Measurements from ENCODE around the gene HSD17B11.

Gene HSD17B11, protein sequence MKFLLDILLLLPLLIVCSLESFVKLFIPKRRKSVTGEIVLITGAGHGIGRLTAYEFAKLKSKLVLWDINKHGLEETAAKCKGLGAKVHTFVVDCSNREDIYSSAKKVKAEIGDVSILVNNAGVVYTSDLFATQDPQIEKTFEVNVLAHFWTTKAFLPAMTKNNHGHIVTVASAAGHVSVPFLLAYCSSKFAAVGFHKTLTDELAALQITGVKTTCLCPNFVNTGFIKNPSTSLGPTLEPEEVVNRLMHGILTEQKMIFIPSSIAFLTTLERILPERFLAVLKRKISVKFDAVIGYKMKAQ

GRCh38 chr4:87390891-87391575 lies at the start of gene HSD17B11:
HSD17B11 (minus strand) TSS chr4:87391188; CDS start chr4:87391070, 118 bp downstream.
- DNase-seq (ENCODE audit: extremely low read depth, low read depth): peak; percentile 87
- H3K4me3 ChIP-seq (replicated peaks; ENCODE audit: low read depth, low read length): peak within 1 kb of the TSS; percentile 61
- peak; percentile 9 for TF ChIP-seq CTCF (IDR thresholded peaks at IDR 0.05; ENCODE audit: low read depth, low read length, missing control alignments)

DNA sequence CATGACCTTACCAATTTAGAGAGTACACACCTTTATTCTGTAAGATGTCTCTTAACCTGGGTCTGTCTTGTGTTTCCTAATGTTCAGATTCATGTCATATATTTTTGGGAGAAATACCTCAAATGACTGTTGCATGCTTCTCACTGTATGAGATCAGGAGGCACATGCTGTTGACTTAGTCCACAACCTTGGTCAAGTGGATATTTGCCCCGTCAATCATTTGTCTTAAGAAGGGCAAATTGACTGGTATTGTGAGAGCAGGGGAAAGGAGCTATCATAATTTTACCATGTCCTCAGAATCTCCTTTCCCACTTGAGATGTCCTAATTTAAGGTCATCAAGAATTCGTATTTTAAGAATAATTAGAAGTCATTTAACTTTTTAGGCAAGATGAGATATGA lies 42.4 kb upstream of the HSD17B11 start:
- H3K4me3 ChIP-seq (replicated peaks; ENCODE audit: low read depth, low read length): no peak overlapping the region
- no peak for DNase-seq (ENCODE audit: extremely low read depth, low read depth)
- TF ChIP-seq CTCF (IDR thresholded peaks at IDR 0.05; ENCODE audit: low read depth, low read length, missing control alignments): no peak

- no peak for TF ChIP-seq CTCF (IDR thresholded peaks at IDR 0.05; ENCODE audit: low read depth, low read length, missing control alignments)
- no peak overlapping the region for H3K4me3 ChIP-seq (replicated peaks; ENCODE audit: low read depth, low read length)
- no peak for DNase-seq (ENCODE audit: extremely low read depth, low read depth)
These were observed 39.0 kb upstream of the HSD17B11 start for GRCh38 chr4:87430038-87430437.

DNA sequence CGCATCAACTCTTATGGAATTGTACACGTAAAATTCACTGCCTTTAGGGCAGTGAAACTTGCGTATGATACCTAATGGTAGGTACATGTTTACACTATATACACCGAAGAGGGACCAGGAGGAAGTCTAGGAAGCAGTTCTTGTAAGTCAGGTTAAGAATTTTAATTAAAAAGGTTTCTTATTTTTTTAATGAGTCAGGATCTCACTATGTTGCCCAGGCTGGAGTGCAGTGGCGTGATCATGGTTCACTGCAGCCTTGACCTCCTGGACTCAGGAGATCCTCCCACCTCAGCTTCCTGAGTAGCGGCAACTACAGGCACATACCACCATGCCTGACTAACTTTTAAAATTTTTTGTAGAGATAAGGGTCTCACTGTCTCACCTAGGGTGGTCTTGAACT lies 38.0 kb upstream of the HSD17B11 start:
- no peak for TF ChIP-seq CTCF (IDR thresholded peaks at IDR 0.05; ENCODE audit: low read depth, low read length, missing control alignments)
- no peak overlapping the region for H3K4me3 ChIP-seq (replicated peaks; ENCODE audit: low read depth, low read length)
- no peak for DNase-seq (ENCODE audit: extremely low read depth, low read depth)

DNA sequence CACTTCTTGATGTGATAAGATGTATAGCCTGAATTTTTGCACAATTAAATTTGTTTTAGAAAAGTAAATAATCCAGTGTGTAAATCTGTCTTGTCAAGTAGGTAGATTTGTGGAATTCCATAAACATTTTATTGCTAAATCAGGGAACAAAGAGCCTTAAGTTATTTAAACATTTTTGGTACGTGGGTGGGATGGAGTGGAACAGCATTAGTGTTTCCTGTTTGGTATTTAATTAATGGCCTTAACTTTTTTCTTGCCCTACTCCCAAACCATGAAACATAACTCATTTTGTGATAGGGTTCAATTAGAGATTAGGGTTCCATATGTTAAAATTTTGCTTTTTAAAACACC lies 36.5 kb upstream of the HSD17B11 start:
- no peak overlapping the region for H3K4me3 ChIP-seq (replicated peaks; ENCODE audit: low read depth, low read length)
- no peak for DNase-seq (ENCODE audit: extremely low read depth, low read depth)
- no peak for TF ChIP-seq CTCF (IDR thresholded peaks at IDR 0.05; ENCODE audit: low read depth, low read length, missing control alignments)

- no peak for DNase-seq (ENCODE audit: extremely low read depth, low read depth)
- H3K4me3 ChIP-seq (replicated peaks; ENCODE audit: low read depth, low read length): no peak overlapping the region
- TF ChIP-seq CTCF (IDR thresholded peaks at IDR 0.05; ENCODE audit: low read depth, low read length, missing control alignments): no peak
These were observed 36.0 kb upstream of the HSD17B11 start for GRCh38 chr4:87426865-87427517.

Data from HFF-Myc (cell line).